GM18507 (cell line): ENCODE measurements around the gene PLEKHA7.
A peak's percentile ranks its signal among the peaks of the same experiment; 100 is the strongest.
"Not testable (repeated sequence)": the region's sequence is repeated elsewhere in the genome, so short reads cannot be mapped to it uniquely, and the experiment has no call there.

ENCODE experiments used
- DNase-seq: peaks from one replicate; pipeline ENCODE4 v3.0.0; 2011; ENCODE audit warnings: low read depth; ENCODE audit not compliant: insufficient read length; ENCODE audit errors: extremely low spot score
- FAIRE-seq: peaks from 2 replicates; lab custom pipeline; 2011; peaks lifted over from hg19 to GRCh38; lab: Jason Lieb, UNC

The PLEKHA7 gene

DNA sequence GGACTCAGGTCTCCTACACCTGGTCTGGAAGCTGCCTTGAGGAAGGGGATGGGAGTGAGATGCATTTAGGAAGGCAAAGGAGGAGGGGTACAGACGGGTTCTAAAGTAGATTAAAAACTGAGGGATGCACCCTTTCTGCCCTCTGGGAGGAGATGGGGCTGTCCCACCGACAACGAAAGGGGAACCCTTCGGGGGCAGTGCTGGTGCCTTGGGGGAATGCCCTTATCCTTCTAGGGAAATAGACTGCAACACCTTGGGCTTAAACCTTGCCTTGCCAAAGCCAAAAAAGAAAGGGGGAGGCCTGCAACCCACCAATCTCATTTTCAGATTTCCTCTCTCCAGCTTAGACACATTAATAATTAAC lies 89.8 kb downstream of the PLEKHA7 start:
- DNase-seq (no peak), FAIRE-seq (peak; percentile 70)

DNA sequence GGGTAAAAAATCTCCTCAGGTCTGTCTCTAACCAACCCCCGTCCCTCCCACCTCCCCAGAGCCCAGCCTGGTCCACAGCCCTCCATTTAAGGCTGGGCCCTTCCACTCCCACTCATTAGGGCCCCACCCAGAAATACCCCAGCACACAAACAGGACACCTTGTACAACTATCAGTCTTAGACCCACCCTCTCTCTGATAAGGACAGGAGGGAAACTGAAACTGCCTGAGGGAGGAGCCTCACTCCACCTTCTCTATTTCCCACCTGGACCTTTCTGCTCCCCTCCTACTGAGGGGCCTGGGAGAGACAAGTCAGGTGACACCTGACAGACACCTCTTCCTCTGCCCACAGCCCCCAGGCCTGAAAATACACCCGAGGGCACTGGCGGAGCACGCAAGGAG lies 90.2 kb downstream of the PLEKHA7 start:
- peak; percentile 77 for FAIRE-seq
- DNase-seq, result no peak

DNA sequence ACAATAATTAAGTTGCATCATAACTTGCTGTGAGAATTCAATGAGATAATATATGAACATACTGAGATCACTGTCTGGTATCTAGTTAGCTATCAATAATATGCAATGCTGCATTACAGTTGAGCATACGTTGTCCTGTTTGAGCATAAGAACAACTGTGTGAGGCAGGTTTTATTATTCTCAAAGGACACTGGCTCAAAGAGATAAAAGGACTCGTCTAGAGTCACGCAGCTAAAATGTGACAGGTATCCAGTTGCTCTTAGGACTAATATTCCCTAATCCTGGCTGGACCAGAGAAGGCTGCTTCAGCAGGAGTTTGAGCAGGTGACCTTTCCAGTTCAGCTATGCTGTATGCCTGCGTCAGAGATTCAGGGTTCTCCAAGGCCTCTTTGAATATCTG lies 92.5 kb downstream of the PLEKHA7 start:
- DNase-seq, result no peak
- no peak for FAIRE-seq

DNA sequence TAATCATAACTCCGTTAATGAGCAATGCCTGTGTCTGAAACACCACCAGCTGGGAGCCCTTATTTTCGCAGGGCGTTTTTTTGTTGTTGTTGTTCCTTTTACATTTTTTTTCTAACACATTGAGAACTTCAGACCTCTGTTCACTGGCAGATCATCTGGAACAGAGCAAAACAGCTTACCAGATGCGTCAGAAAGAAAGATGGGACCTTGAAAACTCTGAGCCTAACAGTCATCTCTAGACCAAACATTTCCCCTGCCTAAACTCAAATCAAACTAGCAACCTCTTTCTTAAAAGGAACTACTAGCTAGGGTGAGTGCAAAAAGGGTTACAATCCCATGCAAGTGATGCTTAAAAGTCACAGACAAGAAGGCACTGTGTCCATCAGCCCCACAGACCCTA lies 93.2 kb downstream of the PLEKHA7 start:
- DNase-seq, result no peak
- FAIRE-seq, result no peak

DNA sequence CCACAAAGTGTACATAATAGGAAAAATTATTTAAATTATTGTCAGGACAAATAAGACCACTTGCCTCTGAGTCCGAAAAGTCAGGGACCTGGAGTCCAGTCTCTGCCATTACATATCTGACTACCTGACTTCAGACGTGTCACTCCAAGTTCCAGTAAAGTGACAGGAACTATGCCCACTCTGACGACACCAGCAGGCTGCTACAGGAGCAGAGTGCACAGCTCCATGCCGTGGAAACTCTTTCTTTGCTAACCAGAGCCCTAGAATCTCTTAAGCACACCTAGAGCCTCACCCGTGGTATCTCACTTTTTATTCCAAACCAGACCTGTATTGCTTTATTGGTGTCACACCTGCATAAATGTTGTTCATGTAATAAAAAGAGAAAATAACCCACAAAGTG lies 93.7 kb downstream of the PLEKHA7 start:
- DNase-seq (no peak), FAIRE-seq (no peak)

DNA sequence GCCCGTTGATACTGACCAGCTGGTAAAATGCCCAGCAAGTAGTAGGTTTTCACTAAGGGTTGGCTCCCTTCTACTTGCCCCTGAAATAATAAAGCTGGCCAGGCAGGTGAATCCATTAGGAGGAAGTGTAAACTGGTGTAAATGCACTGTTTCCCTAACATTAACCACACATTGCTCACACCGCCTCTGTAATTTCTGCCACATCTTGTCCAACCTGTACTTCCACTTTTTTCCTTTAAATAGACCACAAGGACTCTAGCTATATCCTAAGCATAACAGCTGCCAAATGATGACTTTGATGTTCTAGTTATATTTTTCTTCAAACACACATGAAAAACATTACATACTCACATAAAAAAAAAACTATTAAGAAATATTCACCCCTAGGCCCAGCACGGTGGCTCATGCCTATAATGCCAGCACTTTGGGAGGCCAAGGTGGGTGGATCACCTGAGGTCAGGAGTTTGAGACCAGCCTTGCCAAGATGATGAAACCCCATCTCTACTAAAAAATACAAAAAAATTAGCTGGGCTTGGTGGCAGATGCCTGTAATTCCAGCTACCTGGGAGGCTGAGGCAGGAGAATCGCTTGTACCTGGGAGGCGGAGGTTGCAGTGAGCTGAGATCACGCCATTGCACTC lies 95.6 kb downstream of the PLEKHA7 start:
- not testable (repeated sequence) for FAIRE-seq, DNase-seq

DNA sequence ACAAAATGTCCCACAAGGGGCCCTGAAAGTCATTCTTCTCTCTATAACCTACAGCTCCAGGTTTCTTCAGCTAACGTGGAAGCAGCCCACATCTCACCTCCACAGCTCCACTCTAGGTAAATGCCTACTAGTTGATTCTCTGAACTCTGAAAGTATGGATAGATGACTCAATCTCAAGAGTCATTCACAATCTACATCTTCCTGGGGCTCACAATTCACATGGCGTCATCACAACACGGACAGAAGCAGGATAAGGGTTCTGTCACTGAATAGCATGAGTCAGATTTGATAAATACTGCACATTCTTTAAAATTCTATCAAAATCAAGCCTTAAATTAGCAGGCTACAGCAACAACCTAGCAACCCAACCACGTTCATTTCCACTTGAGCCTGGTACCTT lies 96.3 kb downstream of the PLEKHA7 start:
- no peak for DNase-seq
- no peak for FAIRE-seq

DNA sequence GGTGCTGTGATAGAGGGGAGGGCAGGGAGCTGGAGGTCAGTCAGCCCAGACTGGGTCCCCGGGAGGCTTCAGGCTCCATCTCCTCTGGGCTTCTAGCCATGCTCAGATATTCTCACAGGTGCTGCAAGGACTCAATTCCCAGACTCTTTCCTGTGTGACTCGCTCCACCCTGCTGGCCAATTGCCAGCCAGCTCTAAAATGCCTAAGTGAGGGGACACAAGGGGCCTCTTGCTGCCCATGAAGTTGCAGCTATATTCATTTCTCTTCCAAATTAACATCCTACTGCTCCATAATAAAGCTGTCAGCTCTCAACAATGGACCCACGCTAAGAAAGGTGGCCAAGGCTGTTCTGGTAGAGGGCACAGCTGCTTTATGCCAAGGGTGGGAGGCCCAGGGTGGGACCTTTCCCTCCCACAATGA lies 101.5 kb downstream of the PLEKHA7 start:
- FAIRE-seq (no peak), DNase-seq (no peak)

DNA sequence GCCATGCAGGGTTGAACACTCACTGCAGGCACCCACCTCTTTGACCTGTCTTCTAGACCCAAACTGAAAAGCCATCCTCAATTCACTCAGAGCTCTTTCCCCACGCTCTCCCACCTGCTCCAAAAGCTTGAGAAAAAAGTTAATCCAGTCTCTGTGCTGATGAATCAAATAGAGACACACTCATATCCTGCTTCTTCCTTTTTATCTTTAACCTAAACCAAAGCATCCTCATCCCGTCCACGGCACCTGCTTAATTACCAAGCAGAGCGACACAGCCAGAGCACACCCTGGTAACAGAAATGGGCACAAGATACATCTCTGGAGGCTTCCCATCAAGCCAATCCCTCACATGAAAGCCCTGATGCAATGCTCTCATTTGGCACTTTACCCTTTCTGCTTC lies 102.6 kb downstream of the PLEKHA7 start:
- FAIRE-seq (no peak), DNase-seq (no peak)

DNA sequence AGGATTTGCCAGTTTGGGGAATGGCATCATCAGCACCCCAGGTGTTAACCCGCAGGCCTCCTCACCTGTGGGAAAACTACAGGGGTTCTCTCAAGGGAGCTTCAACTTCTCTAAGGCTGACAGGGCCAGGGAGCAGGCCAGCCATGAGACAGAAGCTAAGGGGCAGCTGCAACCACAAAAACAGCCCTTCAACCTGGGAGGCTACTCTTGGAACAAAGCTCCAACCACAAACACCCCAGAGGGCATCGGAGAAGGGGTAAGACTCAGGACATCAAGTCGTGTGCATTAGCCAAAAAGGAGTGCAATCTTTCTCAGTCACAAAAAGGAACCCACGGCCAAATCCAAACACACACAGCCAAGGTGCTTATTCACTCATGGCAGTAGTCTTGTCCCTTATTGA lies 103.0 kb downstream of the PLEKHA7 start:
- no peak for DNase-seq
- FAIRE-seq, result peak; percentile 42

DNA sequence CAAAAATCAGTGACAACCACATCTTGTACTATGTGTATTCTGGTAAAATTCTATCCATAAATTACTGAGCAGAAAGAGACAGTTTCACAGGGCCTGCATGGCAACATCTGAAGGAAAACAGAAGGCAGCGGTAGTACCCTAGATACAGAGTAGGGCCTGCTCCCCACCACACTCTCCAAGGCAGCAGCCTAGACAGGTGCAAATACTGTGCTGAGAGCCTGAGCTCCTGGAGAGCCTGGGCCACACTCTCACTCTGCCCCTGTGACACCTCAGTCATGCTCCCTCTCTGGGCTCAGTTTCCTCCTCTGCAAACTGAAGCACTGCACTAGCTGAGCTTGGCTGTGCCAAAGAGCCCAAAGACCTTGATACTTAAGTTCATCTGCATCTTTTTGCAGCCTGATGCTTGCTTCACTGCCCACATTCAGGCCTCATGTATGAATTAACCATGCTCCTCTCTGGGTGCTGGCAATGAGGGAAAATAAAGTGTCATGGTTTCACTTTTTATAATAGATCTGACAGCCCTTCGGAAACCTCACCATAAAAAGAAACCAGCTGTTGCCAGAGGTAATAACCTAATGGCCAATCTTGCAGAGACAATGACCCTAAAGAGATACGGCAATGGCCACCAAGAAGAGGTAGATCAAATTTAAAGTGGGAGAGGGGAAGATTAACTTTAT lies 104.7 kb downstream of the PLEKHA7 start:
- FAIRE-seq (peak; percentile 56), DNase-seq (no peak)

DNA sequence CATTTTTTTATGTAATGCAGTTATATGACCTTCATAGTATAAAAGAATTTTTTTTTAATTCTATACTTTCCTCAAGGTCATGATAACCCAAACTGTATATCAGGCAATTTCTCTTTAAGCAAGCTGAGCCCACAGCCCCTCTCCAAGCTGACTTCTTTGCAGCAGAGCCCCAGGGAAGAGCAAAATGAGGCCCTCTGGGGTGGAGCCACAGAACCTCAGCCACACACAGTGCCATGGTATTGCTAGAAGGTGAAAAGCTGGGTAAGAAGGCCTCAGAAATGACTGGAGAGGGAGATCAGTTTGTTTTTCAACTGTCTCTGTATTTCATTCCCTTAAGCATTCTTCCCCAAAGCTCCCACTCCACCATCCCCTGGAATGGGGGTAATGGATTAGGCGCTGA lies 108.8 kb downstream of the PLEKHA7 start:
- DNase-seq, result no peak
- no peak for FAIRE-seq

DNA sequence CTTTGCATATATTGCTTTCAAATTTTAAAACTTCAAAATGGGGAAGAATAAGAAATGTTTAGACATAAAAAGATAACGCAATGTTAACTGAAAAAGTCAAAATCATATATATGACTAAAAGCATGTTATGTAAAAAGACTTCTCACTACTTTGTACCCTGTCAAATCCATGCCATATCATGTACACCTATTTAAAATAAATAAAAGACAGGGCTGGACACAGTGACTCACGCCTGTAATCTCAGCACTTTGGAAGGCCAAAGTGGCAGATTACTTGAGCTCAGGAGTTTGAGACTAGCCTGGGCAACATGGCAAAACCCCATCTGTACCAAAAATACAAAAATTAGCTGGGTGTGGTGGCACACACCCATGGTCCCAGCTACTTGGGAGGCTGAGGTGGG lies 109.5 kb downstream of the PLEKHA7 start:
- not testable (repeated sequence) for DNase-seq, FAIRE-seq

DNA sequence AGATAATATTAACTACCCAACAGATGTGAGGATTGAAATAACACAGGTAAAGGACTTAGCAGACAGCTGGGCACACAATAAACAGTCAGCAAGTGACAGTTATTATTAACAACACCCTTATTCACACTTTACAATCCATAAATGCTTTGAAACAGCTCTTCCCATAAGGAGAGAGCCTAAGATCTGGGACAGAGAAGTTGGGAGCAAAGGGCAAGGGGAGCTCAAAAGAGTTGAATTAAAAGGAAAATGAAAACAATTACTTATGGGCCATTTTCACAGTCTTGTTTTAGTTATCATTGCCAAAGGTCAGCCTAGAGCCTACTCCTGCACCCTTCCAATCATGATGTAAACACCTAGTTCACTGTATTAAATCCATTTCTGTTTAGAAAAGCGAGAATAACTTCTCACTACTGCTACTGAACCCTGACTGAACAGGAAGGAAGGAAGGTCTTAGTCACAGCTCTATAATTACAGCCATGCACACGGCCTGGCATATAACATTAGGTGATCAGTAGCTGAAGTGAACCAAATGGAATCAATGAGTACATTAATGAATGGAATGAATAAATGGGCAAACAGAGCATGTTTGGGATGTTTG lies 111.3 kb downstream of the PLEKHA7 start:
- FAIRE-seq (peak; percentile 89), DNase-seq (no peak)

DNA sequence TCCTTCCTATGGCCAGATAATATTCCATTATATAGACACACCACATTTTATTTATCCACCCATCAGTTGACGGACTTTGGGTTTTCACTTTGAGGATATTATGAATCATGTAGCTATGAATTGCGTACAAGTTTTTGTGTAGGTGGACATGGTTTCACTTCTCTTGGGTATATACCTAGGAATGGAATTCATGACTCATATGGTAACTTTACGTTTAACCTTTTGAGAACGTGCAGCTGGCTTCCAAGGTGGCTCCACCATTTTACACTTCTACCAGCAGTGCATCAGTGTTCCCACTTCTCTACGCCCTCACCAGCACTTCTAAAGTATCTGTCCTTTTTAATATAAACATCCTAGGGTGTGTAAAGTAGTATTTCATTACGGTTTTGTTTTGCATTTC lies 112.0 kb downstream of the PLEKHA7 start:
- DNase-seq, result peak; percentile 37
- FAIRE-seq, result peak; percentile 95

DNA sequence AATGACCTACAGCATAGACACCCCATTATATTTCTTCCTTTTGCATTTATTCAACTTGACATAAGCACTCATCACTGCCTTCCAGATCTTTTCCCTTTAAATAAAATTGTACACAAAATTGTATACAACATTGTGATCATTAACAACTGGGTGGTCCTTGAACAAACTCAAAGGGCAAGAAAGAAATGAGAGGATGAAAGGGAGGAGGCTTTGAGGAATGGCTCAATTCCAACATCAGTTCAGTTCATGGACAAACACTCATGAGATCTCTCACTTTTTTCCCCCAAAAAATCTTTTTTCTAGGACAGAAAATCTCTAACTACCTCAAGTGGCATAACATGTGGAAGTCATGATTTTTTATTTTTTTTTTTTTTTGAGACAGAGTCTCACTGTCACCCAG lies 113.7 kb downstream of the PLEKHA7 start:
- FAIRE-seq, result no peak
- no peak for DNase-seq

DNA sequence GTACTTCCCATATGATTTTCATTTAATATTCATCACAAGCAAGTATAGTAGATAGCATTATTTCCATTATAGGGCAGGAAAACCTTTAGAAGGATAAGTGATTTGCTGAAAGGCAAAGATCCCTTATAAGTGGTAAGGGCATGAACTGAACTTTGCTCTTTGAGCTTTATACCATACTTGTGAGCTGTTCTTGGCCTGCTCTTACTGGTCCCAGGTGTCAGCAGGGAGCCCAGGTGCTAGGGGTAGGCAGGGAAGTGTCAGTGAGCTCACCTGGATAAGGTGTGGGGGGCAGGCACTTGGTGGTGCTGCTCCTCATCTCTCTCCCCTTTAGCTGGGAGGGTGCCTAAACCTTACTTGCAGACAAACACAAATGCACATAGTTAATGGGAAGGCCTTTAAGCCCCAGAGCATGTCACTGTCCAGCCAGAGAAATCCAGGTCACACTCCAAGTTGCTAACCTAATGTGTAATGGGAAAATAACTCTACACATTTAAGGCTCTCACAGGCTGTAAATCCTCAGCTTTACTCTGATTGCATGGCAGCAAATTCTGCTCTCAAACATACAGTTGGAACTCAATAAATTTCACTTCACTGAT lies 114.4 kb downstream of the PLEKHA7 start:
- no peak for FAIRE-seq
- DNase-seq, result no peak

DNA sequence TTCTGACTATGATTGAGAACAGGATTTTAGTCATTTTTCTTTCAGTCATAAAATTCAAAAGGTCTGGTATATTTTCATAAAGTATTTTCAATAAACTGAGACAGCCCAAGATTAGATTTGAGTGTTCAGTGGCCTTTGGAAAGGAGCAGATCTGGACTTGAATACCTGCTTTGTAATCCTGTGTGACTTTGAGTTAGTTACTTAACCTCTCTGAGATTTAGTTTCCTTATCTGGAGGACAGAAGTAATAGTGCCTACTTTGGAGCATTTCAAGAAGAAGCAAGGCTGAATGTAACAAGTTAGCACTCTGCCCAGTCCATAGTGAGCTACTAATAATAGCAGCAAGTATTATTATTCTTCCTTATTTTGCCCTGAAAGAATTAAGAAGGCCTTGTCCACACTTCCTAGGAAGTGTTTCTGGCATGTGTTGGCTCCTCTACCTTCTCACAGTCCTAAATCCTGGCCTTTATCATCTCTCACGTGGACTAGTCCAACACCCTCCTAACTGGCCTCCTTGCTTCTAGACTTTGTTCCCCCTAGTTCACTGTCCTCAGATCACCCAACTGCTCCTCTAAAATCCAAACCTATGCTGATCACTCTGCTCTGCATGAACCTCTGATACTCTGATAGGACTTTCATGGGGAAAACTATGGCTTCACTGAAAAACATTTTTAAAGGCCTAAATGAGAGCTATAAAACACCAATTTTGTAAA lies 115.8 kb downstream of the PLEKHA7 start:
- no peak for DNase-seq
- FAIRE-seq, result no peak

DNA sequence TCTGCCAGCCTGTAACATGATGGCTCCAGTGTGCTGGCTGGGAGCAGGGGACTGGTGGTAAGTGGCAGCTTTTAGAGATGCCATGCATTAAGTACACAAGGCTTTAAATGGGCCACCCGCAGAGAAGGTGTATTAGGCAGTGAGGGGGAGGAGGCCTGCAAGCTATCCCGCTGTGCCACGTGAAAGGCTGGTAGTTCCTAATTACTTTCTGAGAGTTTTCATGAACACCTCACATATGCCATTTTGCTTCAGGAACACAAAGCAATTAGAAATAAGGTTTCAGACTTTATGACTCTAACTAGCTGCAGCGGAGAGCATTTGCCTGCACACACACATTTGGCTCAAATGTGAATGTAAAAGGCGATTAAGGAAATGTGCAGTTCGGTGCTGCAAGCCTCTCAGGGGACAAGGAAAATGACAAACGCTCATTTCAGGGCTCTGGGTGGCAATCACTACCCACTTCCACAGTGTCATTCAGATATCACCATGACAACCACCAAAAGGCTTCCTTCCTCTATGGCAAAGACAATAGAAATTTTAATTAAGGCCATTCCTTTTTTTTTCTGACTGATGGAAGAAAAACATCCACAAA lies 116.6 kb downstream of the PLEKHA7 start:
- no peak for DNase-seq
- FAIRE-seq, result no peak
